ENCODE data around the gene SLCO2A1. TPM values are rescaled to one million over a fixed set of nuclear protein-coding genes. Genes with fewer than 3 reads are reported as not detected.
A peak's percentile ranks its signal among the peaks of the same experiment; 100 is the strongest.

The SLCO2A1 gene
- total and polyA plus RNA-seq, 2 experiments from 2014 or later: 0.31 to 1.0 TPM

DNA sequence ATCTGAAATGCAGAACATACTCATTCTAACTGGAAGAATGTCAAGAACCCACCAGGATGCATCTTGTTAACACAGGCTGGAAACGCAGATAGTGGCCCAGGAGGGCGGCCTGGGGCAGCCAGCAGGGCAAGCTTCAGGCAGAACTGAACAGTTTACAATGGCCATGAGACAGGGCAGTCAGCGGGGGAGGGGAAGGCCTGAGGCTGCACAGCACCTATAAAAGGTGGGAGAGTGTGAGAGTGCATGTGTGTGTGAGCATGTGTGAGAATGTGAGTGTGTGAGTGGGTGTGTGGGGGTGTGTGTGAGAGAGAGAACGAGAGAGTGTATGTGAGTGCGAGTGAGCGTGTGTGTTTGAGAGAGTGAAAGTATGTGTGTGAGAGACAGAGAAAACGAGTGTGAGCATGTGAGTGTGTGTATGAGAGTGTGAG lies 26.8 kb upstream of the SLCO2A1 start:
- ATAC-seq (no peak; the same call in 2 of the 3 replicates), DNase-seq (ENCODE audit: low spot score) (no peak)
- H3K4me1 Mint-ChIP-seq: peaks cover 11% of the 10 kb centered on the region
- Histone ChIP-seq H3K79me2 (replicated peaks; ENCODE audit: insufficient read depth) (no peaks in the 10 kb centered on the region), H4K20me1 (replicated peaks; ENCODE audit: insufficient read depth) (no peaks in the 10 kb centered on the region), H3K27me3 (ENCODE audit: insufficient read depth) (no peaks in the 10 kb centered on the region), H3K4me1 (ENCODE audit: insufficient read depth) (no peaks in the 10 kb centered on the region; the same call in 1 of the 2 replicates), H3K4me3 (no peak overlapping the region), H3F3A (replicated peaks; ENCODE audit: low read depth) (no peaks in the 10 kb centered on the region), H3K27ac (ENCODE audit: low read depth) (no peak overlapping the region), H2AFZ (no peak overlapping the region), H3K4me2 (no peak overlapping the region), H3K36me3 (ENCODE audit: insufficient read depth) (no peaks in the 10 kb centered on the region), H3K9me2 (ENCODE audit: insufficient read depth) (no peaks in the 10 kb centered on the region)
- TF ChIP-seq ZNF114 (CRISPR knock-in tag; IDR thresholded peaks at IDR 0.05) (no peak), NANOG (IDR thresholded peaks at IDR 0.05; ENCODE audit: borderline replicate concordance) (no peak), ZNF331 (CRISPR knock-in tag; IDR thresholded peaks at IDR 0.05; ENCODE audit: low read depth) (no peak), JUNB (IDR thresholded peaks at IDR 0.05; ENCODE audit: unreplicated experiment) (no peak), CREB1 (CRISPR knock-in tag; IDR thresholded peaks at IDR 0.05; ENCODE audit: low read depth) (no peak), EZH2 (IDR thresholded peaks at IDR 0.05; ENCODE audit: low read depth, unreplicated experiment) (no peak), STAT1 (IDR thresholded peaks at IDR 0.05; ENCODE audit: unreplicated experiment) (no peak), EZH2phosphoT487 (IDR thresholded peaks at IDR 0.05; ENCODE audit: unreplicated experiment) (no peak), POLR2AphosphoS5 (IDR thresholded peaks at IDR 0.05; ENCODE audit: low read depth) (no peak)
- TF ChIP-seq, protein P1, sequence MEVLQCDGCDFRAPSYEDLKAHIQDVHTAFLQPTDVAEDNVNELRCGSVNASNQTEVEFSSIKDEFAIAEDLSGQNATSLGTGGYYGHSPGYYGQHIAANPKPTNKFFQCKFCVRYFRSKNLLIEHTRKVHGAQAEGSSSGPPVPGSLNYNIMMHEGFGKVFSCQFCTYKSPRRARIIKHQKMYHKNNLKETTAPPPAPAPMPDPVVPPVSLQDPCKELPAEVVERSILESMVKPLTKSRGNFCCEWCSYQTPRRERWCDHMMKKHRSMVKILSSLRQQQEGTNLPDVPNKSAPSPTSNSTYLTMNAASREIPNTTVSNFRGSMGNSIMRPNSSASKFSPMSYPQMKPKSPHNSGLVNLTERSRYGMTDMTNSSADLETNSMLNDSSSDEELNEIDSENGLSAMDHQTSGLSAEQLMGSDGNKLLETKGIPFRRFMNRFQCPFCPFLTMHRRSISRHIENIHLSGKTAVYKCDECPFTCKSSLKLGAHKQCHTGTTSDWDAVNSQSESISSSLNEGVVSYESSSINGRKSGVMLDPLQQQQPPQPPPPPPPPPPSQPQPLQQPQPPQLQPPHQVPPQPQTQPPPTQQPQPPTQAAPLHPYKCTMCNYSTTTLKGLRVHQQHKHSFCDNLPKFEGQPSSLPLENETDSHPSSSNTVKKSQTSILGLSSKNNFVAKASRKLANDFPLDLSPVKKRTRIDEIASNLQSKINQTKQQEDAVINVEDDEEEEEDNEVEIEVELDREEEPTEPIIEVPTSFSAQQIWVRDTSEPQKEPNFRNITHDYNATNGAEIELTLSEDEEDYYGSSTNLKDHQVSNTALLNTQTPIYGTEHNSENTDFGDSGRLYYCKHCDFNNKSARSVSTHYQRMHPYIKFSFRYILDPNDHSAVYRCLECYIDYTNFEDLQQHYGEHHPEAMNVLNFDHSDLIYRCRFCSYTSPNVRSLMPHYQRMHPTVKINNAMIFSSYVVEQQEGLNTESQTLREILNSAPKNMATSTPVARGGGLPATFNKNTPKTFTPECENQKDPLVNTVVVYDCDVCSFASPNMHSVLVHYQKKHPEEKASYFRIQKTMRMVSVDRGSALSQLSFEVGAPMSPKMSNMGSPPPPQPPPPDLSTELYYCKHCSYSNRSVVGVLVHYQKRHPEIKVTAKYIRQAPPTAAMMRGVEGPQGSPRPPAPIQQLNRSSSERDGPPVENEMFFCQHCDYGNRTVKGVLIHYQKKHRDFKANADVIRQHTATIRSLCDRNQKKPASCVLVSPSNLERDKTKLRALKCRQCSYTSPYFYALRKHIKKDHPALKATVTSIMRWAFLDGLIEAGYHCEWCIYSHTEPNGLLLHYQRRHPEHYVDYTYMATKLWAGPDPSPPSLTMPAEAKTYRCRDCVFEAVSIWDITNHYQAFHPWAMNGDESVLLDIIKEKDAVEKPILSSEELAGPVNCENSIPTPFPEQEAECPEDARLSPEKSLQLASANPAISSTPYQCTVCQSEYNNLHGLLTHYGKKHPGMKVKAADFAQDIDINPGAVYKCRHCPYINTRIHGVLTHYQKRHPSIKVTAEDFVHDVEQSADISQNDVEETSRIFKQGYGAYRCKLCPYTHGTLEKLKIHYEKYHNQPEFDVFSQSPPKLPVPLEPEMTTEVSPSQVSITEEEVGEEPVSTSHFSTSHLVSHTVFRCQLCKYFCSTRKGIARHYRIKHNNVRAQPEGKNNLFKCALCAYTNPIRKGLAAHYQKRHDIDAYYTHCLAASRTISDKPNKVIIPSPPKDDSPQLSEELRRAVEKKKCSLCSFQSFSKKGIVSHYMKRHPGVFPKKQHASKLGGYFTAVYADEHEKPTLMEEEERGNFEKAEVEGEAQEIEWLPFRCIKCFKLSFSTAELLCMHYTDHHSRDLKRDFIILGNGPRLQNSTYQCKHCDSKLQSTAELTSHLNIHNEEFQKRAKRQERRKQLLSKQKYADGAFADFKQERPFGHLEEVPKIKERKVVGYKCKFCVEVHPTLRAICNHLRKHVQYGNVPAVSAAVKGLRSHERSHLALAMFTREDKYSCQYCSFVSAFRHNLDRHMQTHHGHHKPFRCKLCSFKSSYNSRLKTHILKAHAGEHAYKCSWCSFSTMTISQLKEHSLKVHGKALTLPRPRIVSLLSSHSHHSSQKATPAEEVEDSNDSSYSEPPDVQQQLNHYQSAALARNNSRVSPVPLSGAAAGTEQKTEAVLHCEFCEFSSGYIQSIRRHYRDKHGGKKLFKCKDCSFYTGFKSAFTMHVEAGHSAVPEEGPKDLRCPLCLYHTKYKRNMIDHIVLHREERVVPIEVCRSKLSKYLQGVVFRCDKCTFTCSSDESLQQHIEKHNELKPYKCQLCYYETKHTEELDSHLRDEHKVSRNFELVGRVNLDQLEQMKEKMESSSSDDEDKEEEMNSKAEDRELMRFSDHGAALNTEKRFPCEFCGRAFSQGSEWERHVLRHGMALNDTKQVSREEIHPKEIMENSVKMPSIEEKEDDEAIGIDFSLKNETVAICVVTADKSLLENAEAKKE (CRISPR knock-in tag; IDR thresholded peaks at IDR 0.05): no peak
- TF ChIP-seq, protein P2, sequence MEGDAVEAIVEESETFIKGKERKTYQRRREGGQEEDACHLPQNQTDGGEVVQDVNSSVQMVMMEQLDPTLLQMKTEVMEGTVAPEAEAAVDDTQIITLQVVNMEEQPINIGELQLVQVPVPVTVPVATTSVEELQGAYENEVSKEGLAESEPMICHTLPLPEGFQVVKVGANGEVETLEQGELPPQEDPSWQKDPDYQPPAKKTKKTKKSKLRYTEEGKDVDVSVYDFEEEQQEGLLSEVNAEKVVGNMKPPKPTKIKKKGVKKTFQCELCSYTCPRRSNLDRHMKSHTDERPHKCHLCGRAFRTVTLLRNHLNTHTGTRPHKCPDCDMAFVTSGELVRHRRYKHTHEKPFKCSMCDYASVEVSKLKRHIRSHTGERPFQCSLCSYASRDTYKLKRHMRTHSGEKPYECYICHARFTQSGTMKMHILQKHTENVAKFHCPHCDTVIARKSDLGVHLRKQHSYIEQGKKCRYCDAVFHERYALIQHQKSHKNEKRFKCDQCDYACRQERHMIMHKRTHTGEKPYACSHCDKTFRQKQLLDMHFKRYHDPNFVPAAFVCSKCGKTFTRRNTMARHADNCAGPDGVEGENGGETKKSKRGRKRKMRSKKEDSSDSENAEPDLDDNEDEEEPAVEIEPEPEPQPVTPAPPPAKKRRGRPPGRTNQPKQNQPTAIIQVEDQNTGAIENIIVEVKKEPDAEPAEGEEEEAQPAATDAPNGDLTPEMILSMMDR (conservative IDR thresholded peaks at IDR 0.05; ENCODE audit: low read depth in 2 of 2): no peak
- TF ChIP-seq, protein P3, sequence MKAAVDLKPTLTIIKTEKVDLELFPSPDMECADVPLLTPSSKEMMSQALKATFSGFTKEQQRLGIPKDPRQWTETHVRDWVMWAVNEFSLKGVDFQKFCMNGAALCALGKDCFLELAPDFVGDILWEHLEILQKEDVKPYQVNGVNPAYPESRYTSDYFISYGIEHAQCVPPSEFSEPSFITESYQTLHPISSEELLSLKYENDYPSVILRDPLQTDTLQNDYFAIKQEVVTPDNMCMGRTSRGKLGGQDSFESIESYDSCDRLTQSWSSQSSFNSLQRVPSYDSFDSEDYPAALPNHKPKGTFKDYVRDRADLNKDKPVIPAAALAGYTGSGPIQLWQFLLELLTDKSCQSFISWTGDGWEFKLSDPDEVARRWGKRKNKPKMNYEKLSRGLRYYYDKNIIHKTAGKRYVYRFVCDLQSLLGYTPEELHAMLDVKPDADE (IDR thresholded peaks at IDR 0.05): no peak
- TF ChIP-seq, protein P4, sequence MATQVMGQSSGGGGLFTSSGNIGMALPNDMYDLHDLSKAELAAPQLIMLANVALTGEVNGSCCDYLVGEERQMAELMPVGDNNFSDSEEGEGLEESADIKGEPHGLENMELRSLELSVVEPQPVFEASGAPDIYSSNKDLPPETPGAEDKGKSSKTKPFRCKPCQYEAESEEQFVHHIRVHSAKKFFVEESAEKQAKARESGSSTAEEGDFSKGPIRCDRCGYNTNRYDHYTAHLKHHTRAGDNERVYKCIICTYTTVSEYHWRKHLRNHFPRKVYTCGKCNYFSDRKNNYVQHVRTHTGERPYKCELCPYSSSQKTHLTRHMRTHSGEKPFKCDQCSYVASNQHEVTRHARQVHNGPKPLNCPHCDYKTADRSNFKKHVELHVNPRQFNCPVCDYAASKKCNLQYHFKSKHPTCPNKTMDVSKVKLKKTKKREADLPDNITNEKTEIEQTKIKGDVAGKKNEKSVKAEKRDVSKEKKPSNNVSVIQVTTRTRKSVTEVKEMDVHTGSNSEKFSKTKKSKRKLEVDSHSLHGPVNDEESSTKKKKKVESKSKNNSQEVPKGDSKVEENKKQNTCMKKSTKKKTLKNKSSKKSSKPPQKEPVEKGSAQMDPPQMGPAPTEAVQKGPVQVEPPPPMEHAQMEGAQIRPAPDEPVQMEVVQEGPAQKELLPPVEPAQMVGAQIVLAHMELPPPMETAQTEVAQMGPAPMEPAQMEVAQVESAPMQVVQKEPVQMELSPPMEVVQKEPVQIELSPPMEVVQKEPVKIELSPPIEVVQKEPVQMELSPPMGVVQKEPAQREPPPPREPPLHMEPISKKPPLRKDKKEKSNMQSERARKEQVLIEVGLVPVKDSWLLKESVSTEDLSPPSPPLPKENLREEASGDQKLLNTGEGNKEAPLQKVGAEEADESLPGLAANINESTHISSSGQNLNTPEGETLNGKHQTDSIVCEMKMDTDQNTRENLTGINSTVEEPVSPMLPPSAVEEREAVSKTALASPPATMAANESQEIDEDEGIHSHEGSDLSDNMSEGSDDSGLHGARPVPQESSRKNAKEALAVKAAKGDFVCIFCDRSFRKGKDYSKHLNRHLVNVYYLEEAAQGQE (IDR thresholded peaks at IDR 0.05; ENCODE audit: unreplicated experiment): no peak
- H3K36me3 Mint-ChIP-seq (ENCODE audit: low read depth): no peaks in the 10 kb centered on the region; the same call in 2 of the 3 replicates
- peaks cover 4% of the 10 kb centered on the region for H3K27me3 Mint-ChIP-seq (ENCODE audit: insufficient read depth, low read depth, poor library complexity)
- no peak overlapping the region for H3K4me3 Mint-ChIP-seq
- H3K9me3 Mint-ChIP-seq: no peaks in the 10 kb centered on the region; the same call in 2 of the 3 replicates
- peak overlapping the region; percentile 4; the same call in 1 of the 2 replicates for H3K27ac Mint-ChIP-seq

Measured in GM23338 (cell line).